GM12878 (cell line): ENCODE data around the gene TFF2. TPM values are rescaled to one million over a fixed set of nuclear protein-coding genes. Genes with fewer than 3 reads are reported as not detected.

Experiments
- ATAC-seq: fragments of 200-7000 bp; cut with Tn5 transposase; 3 replicates; pipeline ENCODE4 v1.9.1; 2020; ENCODE audit warnings: mild to moderate bottlenecking, moderate library complexity
- BruUV-seq: library from RNA; stranded (reverse); fragments of 400-500 nt; replicated peaks from 2 replicates; lab custom pipeline; 2021; lab: Mats Ljungman, UMichigan
- CTCF ChIA-PET: fragments of 300-600 bp; sonication (Branson Sonifier 250); formaldehyde crosslinking; extraction: SDS; loops from one replicate; lab custom pipeline; 2021; ENCODE audit warnings: inconsistent platforms; lab: Yijun Ruan, JAX
- POLR2A ChIA-PET: fragments of 350-600 bp; formaldehyde crosslinking; extraction: SDS; loops from one replicate; lab custom pipeline; 2021; ENCODE audit warnings: inconsistent platforms; lab: Charles Lee
- RAD21 ChIA-PET: fragments of 300-600 bp; sonication (Branson Sonifier 250); formaldehyde crosslinking; loops from one replicate; lab custom pipeline; 2023; ENCODE audit warnings: antibody characterized with exemption; ENCODE audit not compliant: unreplicated experiment; lab: Charles Lee
- SMC1A ChIA-PET: fragments of 300-600 bp; sonication (Branson Sonifier 250); formaldehyde crosslinking; loops from one replicate; lab custom pipeline; 2023; ENCODE audit not compliant: unreplicated experiment, uncharacterized antibody; lab: Charles Lee
- DNase-seq: peaks from one replicate; pipeline ENCODE4 v3.0.0-alpha.2; 2011; ENCODE audit warnings: low read depth, low spot score
- FAIRE-seq: peaks from 3 replicates; lab custom pipeline; 2011; peaks lifted over from hg19 to GRCh38; lab: Jason Lieb, UNC
- H2AFZ ChIP-seq: 2 replicates; pipeline ENCODE4 v1.6.0; 2011; ENCODE audit warnings: low read depth, low read length, control low read depth; ENCODE audit not compliant: control insufficient read depth
- H3K27ac ChIP-seq: 2 replicates; pipeline ENCODE4 v1.5.1; 2011; ENCODE audit warnings: control low read depth; ENCODE audit not compliant: control insufficient read depth, insufficient read depth
- H3K27me3 ChIP-seq, 2 experiments: replicated peaks in 1 of 2; 2 replicates each; pipeline versions ENCODE4 v1.6.0 to v1.6.1; 2011; ENCODE audit warnings: low read length in 1 of 2; ENCODE audit not compliant: control insufficient read depth in 2 of 2, insufficient read depth in 2 of 2
- H3K36me3 ChIP-seq, 2 experiments: 2 replicates each; pipeline ENCODE4 v1.5.1; 2011; ENCODE audit warnings: low read length in 1 of 2; ENCODE audit not compliant: control insufficient read depth in 2 of 2, insufficient read depth in 2 of 2
- H3K4me1 ChIP-seq: 2 replicates; pipeline ENCODE4 v1.6.1; 2011; ENCODE audit warnings: mild to moderate bottlenecking, low read length, moderate library complexity, mixed read lengths; ENCODE audit not compliant: control insufficient read depth, insufficient read depth
- H3K4me2 ChIP-seq: 2 replicates; pipeline ENCODE4 v1.6.0; 2011; ENCODE audit warnings: control low read depth; ENCODE audit not compliant: control insufficient read depth, insufficient read depth
- H3K4me3 ChIP-seq: fragments of 200-600 bp; sonication (generic); 2 replicates; pipeline ENCODE4 v1.5.1; 2016
- H3K79me2 ChIP-seq: 2 replicates; pipeline ENCODE4 v1.6.0; 2011; ENCODE audit warnings: low read length; ENCODE audit not compliant: control insufficient read depth, insufficient read depth
- H3K9ac ChIP-seq: 2 replicates; pipeline ENCODE4 v1.8.0; 2011; ENCODE audit warnings: low read length, control low read depth, mixed read lengths; ENCODE audit not compliant: control insufficient read depth, insufficient read depth
- H3K9me3 ChIP-seq: replicated peaks from 3 replicates; pipeline ENCODE4 v1.5.1; 2011; ENCODE audit warnings: mild to moderate bottlenecking, low read length; ENCODE audit not compliant: control insufficient read depth, insufficient read depth
- H4K20me1 ChIP-seq: 2 replicates; pipeline ENCODE4 v1.6.0; 2011; ENCODE audit not compliant: control insufficient read depth, insufficient read depth
- ATF2 ChIP-seq: IDR thresholded peaks from 2 replicates; pipeline ENCODE4 v1.6.1; 2012; ENCODE audit warnings: low read length, inconsistent platforms
- CTCF ChIP-seq, 3 experiments: IDR thresholded peaks in 2 of 3; conservative IDR thresholded peaks in 1 of 3; 2 replicates each; pipeline ENCODE4 v1.5.1; 2011; ENCODE audit warnings: low read depth in 3 of 3, low read length in 3 of 3, mild to moderate bottlenecking in 3 of 3, control low read depth in 2 of 3, moderate library complexity in 2 of 3, inconsistent platforms in 1 of 3, mixed read lengths in 1 of 3; ENCODE audit not compliant: control insufficient read depth in 2 of 3, insufficient read depth in 1 of 3; ENCODE audit errors: extremely low read depth in 1 of 3
- LARP7 ChIP-seq: fragments of 450-650 bp; IDR thresholded peaks from 2 replicates; pipeline ENCODE4 v1.6.1; 2017; ENCODE audit warnings: mild to moderate bottlenecking
- NR2F1 ChIP-seq: fragments of 450-650 bp; conservative IDR thresholded peaks from 2 replicates; pipeline ENCODE4 v1.6.1; 2017; ENCODE audit warnings: mild to moderate bottlenecking
- SREBF2 ChIP-seq: IDR thresholded peaks from 2 replicates; pipeline ENCODE4 v1.6.1; 2012; ENCODE audit warnings: mild to moderate bottlenecking, low read length
- WGBS: methylation state at CpG from one replicate; pipeline ENCODE4 v1.1.6; 2016; ENCODE audit warnings: low lambda C conversion rate; ENCODE audit not compliant: insufficient replicate concordance, insufficient coverage; ENCODE audit errors: missing lambda C conversion rate; 5-methylcytosine and 5-hydroxymethylcytosine counted together
- in situ Hi-C: fragments of 300-500 bp; cut with MboI; formaldehyde crosslinking; loops from 9 replicates; pipeline ENCODE4 v1.14.3; 2018; ENCODE audit warnings: mixed read lengths
- intact Hi-C: fragments of 100-400 bp; cut with micrococcal nuclease; formaldehyde crosslinking; loops from one replicate; pipeline ENCODE4 v1.14.2; 2022; ENCODE audit not compliant: unreplicated experiment
- polyA plus RNA-seq, 11 experiments: library from polyadenylated mRNA; depleted of rRNA in 4 of 11; unstranded in 6 of 11; stranded (reverse) in 5 of 11; fragments of >200 nt; fragmentation: Nextera tagmentation in 4 of 11; fragmentation: Illumina TruSeq in 1 of 11; extraction: Ambion mirVana in 4 of 11; extraction: Trizol in 1 of 11; gene quantifications; 1 replicate in 1 of 11; 2 replicates in 10 of 11; pipeline versions ENCODE4 v1.2.1 to v1.2.3, GENCODE V29; 2011 to 2016; ENCODE audit warnings: inconsistent platforms in 2 of 11, missing spikeins in 2 of 11, low read depth in 1 of 11
- total RNA-seq, 4 experiments: library from RNA; depleted of rRNA in 3 of 4; stranded (reverse); fragments of >200 nt in 3 of 4; fragmentation: Illumina TruSeq in 1 of 4; extraction: Trizol in 1 of 4; gene quantifications; 2 replicates each; pipeline versions ENCODE4 v1.2.1 to v1.2.3, GENCODE V29; 2013 to 2021

TFF2 gene
- total and polyA plus RNA-seq, 10 of the 15 experiments (the other 5 are each of a cell fraction or from before 2014, with no cell fraction given): 0.56 TPM; not detected in 9

DNA sequence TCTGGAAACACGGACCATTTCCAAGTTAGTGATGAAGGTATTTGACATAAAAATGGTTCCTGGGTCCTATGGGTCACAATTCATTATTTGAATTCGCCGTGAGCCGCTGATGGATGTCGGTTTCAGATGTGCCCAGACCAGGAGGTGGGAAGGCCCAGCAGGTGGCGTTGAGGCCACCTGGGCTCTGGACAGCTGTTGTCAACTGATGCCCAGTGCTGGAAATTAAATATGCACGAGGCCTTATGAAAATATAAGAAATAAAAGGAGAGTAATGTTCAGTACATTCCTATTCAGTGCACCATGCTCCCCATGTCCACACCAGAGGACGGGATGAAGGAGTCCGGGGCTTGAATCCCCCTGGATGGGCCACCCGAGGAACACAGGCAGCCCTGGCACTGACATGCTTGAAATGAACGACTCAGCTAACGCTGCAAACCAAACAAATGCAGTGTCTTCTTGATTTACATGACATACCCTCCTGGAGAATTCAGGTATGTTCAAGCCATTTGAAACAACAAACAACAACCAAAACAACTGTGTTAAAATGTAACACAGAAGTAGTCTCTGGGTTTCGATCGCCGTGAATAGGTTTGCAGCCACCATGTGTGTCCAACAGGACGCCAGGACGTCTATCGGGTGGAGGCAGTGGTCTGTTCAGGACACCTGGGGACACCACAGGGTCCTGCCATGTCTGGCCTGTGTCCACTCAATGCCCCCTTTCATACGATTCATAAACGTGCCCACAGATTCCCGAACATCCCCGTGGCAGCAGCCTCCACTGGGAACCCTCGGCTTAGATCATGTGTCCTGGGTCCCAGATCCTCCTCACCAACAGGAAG lies 41.7 kb downstream of the TFF2 start:
- BruUV-seq: no TSS peak
- ChIA-PET CTCF (interaction anchor here (0.7 to 4.8 kb wide), 42 partner anchors 8 to 584 kb away, joined by 3 to 68 read pairs (median 5); partner anchors contain the start of gene TFF1), SMC1A (interaction anchor here (0.6 to 4.1 kb wide), 18 partner anchors 8 to 229 kb away, joined by 3 to 28 read pairs (median 4); no protein-coding TSS in a partner anchor)
- intact Hi-C loops: loop anchor here (1.0 kb wide), 2 partner anchors 141 to 228 kb away; no protein-coding TSS in a partner anchor
- H3K9me3 ChIP-seq: no peaks in the 10 kb centered on the region
- FAIRE-seq (no peak), DNase-seq (no peak)
- H3K36me3 ChIP-seq: no peaks in the 10 kb centered on the region
- no peak overlapping the region for H3K4me2 ChIP-seq
- no peak overlapping the region for H3K27ac ChIP-seq
- WGBS: 41% methylated on average over 23 of the region's 23 CpGs
- TF ChIP-seq CTCF (IDR thresholded peaks at IDR 0.05 in 2 of 3, conservative IDR thresholded peaks at IDR 0.05 in 1 of 3; ENCODE audit: control insufficient read depth in 2 of 3, extremely low read depth in 1 of 3, insufficient read depth in 1 of 3, low read depth in 3 of 3, low read length in 3 of 3): peak in 2 of 3 experiments; percentile 1 to 7; a peak in 1 of 6 replicates
- TF ChIP-seq LARP7: 0 out of 2 replicates have a peak, but pooled peaks have one; percentile 20
- 0 out of 2 replicates have a peak, but pooled peaks have one; percentile 31 for TF ChIP-seq NR2F1
- TF ChIP-seq ATF2: no peak
- TF ChIP-seq SREBF2: no peak
- TF ChIP-seq, all 136 proteins: peak for 3
- no peaks in the 10 kb centered on the region for H3K79me2 ChIP-seq
- H3K27me3 ChIP-seq: no peaks in the 10 kb centered on the region
- H3K9ac ChIP-seq: no peak overlapping the region
- no peaks in the 10 kb centered on the region for H4K20me1 ChIP-seq
- in situ Hi-C loops: loop anchor here (5.0 kb wide), 2 partner anchors 138 to 228 kb away; no protein-coding TSS in a partner anchor
- ATAC-seq: peak; percentile 30
- RAD21 ChIA-PET: interaction anchor here (0.6 to 3.1 kb wide), 26 partner anchors 22 to 572 kb away, joined by 3 to 45 read pairs (median 4); partner anchors contain the start of gene RSPH1
- no peak overlapping the region for H2AFZ ChIP-seq
- H3K4me1 ChIP-seq: no peaks in the 10 kb centered on the region
- POLR2A ChIA-PET: no interaction called here
- no peak overlapping the region for H3K4me3 ChIP-seq
